ENCODE results near the gene SEC62.
A peak's percentile ranks its signal among the peaks of the same experiment; 100 is the strongest.

Gene SEC62

DNA sequence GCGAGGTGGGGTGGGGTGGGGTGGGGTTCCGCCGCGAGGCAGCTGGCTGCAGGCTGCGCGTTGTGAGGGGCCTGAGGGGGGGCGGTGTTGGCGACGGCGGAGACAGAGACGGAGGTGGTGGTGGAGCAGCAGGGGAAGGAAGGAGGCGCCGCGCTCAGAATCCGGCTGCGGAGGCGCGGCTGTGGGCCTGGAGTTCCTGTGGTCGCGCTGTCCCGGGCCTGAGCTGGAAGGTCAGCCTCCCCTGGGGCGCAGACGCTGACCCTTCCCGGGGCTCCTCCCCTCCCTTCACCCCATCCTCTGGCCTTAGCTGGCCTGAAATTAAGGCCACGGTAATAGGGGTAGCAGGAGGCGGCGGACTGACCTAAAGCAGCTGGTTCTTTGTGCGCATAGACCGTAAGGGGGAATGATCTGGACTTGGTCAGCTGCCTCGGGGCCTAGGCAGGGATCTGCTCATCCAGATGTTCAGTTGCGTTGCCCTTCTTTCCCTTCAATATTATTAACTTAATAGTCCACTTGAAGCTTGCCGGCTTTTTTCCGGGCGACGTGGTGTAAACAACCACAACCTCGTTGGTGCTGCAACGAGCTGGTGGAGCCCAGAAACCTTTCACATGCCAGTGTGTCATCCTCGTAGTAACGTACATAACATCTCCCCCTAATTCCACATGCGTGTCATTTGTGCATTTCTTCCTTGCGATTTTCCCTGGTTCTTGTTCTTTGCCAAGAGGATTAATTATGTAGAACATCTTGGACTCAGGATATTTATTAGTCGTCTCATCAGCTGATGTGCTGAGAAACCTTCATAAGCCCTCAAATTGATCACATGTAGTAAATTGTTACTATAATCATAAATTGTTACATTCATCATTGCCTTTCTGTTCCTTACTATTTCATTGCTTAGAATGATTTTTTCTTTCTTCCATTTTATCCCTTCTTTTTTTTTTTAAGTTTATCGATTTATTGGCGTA is 626 bp downstream of the SEC62 start:
- DNase-seq (ENCODE audit: low spot score), result peak; percentile 10
- FAIRE-seq, result no peak

GRCh38 chr3:169968224-169968885 is 1.7 kb downstream of the SEC62 start:
- FAIRE-seq (no peak), DNase-seq (ENCODE audit: low spot score) (no peak)

GRCh38 chr3:169969174-169970095 is 2.8 kb downstream of the SEC62 start:
- DNase-seq (ENCODE audit: low spot score) (no peak), FAIRE-seq (no peak)

- FAIRE-seq (no peak), DNase-seq (ENCODE audit: low spot score) (no peak)
Observed at GRCh38 chr3:169970847-169971246, 4.2 kb downstream of the SEC62 start.

DNA sequence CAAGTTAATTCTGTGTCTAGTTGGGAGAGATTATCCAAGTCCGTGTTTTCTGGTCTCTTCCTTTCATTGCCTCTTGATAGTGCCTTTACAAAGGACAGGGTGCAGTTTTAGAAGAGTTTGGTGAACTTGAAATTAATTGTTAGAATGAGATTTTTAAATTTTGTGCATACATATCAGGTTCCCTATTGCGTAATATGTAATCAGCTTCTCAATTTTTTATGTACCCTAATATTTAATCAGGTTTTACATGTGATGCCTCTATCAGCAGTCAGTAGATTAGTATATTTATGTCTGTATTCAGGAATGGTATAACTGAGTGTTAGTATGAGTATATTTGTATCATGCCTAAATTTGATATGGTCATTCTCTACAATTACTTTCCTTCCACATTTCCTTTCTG is 4.9 kb downstream of the SEC62 start:
- DNase-seq (ENCODE audit: low spot score) (no peak), FAIRE-seq (no peak)

GRCh38 chr3:169980055-169980454 is 13.4 kb downstream of the SEC62 start:
- DNase-seq (ENCODE audit: low spot score), result no peak
- FAIRE-seq, result no peak

GRCh38 chr3:169984292-169984691 is 17.7 kb downstream of the SEC62 start:
- DNase-seq (ENCODE audit: low spot score), result no peak
- FAIRE-seq, result no peak

- DNase-seq (ENCODE audit: low spot score) (no peak), FAIRE-seq (no peak)
Observed at GRCh38 chr3:169990431-169990830, 23.8 kb downstream of the SEC62 start.

- no peak for FAIRE-seq
- DNase-seq (ENCODE audit: low spot score), result no peak
Observed at GRCh38 chr3:169992156-169992555, 25.5 kb downstream of the SEC62 start.

- FAIRE-seq (no peak), DNase-seq (ENCODE audit: low spot score) (no peak)
Observed at GRCh38 chr3:169992781-169993180, 26.2 kb downstream of the SEC62 start.

GRCh38 chr3:169993761-169994160 is 27.2 kb downstream of the SEC62 start:
- no peak for FAIRE-seq
- no peak for DNase-seq (ENCODE audit: low spot score)

GRCh38 chr3:169996063-169996462 is 29.5 kb downstream of the SEC62 start:
- FAIRE-seq (no peak), DNase-seq (ENCODE audit: low spot score) (no peak)

DNA sequence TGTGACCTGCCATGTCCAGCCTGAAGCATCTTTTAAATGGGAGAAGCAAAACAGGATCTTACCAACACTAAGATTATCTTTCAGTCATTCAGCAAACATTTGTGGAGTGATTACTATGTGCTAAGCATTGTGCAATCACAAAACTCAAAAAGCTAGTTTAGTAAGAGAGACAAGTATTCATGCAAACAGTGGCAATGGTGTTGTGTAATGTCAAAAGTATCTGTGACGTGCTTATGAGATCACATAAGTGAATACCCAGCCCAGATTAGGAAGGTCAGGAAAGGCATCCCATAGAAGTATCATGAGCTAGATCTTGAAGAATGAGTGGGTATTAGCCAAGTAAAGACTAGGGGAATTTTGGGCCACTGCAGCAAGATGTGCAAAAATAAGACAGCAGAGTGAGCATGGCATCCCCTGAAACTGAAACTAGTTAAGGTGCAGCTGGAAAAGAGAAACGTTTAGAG is 32.1 kb downstream of the SEC62 start:
- DNase-seq (ENCODE audit: low spot score), result peak; percentile 11
- no peak for FAIRE-seq

DNA sequence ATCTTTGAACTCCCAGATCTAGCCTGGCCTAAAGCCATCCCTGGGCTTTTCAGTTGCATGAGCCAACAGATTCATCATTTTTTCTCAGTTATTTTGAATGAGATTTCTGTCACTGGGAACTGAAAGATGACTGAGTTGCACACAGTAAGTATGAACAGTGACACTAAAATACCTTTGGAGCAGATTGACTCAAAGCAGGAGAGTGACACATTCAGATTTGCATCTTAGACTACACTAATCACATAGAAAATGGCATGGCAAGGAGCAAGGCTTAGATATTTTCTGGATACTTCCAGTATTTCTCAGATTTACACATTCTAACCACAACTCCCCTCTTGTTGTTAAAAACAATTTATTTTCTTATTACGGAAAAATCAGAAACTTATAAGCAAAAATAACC is 32.8 kb downstream of the SEC62 start:
- FAIRE-seq, result no peak
- no peak for DNase-seq (ENCODE audit: low spot score)

DNA sequence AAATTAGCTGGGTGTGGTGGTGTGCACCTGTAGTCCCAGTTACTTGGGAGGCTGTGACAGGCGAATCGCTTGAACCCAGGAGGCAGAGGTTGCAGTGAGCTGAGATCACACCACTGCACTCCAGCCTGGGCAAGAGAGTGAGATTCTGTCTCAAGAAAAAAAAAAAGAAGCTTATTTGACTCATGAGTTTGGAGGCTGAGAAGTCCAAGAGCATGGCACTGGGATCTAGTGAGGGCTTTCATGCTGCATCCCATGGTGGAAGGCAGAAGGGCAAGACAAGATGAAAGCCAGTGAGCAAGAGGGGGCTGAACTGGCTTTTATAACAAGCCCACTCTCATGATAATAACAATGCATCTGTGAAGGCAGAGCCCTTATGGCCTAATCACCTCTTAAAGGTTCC is 33.4 kb downstream of the SEC62 start:
- no peak for FAIRE-seq
- DNase-seq (ENCODE audit: low spot score), result no peak

DNA sequence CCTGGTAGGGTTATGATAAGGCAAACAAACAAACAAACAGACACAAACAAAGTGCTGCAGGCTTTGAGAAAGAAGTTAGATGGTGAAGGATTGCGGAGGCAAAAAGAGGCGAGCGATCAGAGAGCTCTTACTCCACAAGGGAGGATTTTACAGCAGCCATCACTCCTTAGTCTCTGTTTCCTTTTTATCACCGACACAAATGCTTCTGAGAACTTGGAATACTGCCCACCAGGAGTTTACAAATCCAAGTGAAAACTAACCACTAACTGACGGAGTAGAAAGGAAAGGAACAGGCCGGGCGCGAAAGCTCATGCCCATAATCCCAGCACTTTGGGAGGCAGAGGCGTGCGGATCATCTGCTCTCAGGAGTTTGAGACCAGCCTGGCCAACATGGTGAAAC is 35.6 kb downstream of the SEC62 start:
- no peak for FAIRE-seq
- DNase-seq (ENCODE audit: low spot score), result no peak

DNA sequence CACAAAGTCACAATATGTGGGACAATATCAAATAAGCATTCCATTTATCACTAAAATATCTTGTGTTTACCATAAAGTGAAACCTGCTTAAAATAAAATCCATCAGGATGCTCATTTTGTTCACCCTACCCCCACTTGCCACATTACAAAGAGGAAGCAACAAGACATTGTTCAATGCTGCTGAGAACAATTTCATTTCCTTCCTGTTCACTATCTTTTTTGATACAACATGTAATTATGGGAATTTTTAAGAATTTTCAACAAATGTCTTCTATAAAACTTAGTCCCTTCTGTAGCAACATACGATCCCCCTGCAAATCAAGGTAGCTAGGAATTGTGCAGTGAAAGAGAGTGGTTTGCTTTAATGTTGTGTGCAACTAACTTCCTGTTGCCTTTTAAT is 36.3 kb downstream of the SEC62 start:
- DNase-seq (ENCODE audit: low spot score), result no peak
- FAIRE-seq, result no peak

GRCh38 chr3:170003881-170004356 is 37.3 kb downstream of the SEC62 start:
- DNase-seq (ENCODE audit: low spot score) (no peak), FAIRE-seq (no peak)

DNA sequence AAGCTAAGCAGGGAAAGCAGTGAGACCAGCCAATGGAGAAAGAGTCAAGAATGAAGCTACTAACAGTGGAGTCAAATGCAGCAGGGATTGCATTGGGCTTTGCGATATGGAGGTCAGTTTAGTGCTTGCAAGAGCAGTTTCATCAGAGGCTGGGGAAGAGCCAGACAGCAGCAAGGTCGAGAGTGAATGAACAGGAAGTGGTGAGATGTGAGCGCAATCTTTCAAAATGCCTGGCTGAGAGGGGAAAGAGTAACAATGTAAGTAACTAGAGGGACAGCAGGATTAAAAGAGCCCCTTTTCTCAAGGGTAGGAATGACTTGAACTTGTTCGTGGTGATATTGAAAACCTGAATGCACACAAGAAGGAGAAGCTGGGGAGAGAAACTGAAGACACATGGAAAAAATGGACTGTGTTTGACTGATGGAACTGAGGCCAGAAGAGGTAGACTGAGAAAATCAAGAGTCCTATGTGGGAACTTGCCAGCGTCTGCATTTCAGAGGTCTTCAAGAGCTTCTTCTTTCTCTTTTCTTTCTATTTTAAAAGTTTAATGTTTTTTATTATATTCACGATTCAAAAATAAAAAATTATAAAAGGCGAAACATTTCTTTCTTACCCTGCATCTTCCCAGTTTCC is 40.5 kb downstream of the SEC62 start:
- DNase-seq (ENCODE audit: low spot score), result no peak
- no peak for FAIRE-seq

DNA sequence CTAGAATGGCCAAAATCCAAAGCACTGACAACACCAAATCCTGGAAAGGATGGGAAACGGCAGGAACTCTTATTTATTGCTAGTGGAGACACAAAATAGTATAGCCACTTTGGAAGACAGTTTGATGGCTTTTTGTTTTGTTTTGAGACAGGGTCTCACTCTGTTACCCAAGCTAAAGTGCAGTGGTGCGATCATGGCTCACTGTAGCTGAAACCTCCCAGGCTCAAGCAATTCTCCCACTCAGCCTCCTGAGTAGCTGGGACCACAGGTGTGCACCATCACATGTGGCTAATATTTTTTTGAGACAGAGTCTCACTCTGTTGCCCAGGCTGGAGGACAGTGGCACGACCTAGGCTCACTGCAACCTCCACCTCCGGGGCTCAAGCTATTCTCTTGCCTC is 43.9 kb downstream of the SEC62 start:
- no peak for FAIRE-seq

More for the DNA sequence above, 43.9 kb downstream of the SEC62 start:
- DNase-seq (ENCODE audit: low spot score), result no peak

Data from RCC 7860 (cell line).